BJ (cell line): ENCODE data around the gene ANTXR2. TPM values are rescaled to one million over a fixed set of nuclear protein-coding genes. Genes with fewer than 3 reads are reported as not detected.

ENCODE experiments used
- CTCF ChIA-PET: fragments of 350-600 bp; formaldehyde crosslinking; extraction: SDS; loops from one replicate; lab custom pipeline; 2021; ENCODE audit warnings: antibody characterized with exemption, inconsistent platforms; lab: Yijun Ruan, JAX
- POLR2A ChIA-PET: fragments of 300-600 bp; sonication (Branson Sonifier 250); formaldehyde crosslinking; extraction: SDS; loops from one replicate; lab custom pipeline; 2021; ENCODE audit warnings: antibody characterized with exemption; lab: Charles Lee
- DNase-seq: peaks from one replicate; pipeline ENCODE4 v3.0.0-alpha.2; 2011; ENCODE audit warnings: low read depth
- H3K27me3 ChIP-seq: 2 replicates; pipeline ENCODE4 v1.6.0; 2011; ENCODE audit warnings: low read length; ENCODE audit not compliant: control insufficient read depth, insufficient read depth
- H3K36me3 ChIP-seq: 2 replicates; pipeline ENCODE4 v1.5.1; 2011; ENCODE audit warnings: low read length; ENCODE audit not compliant: control insufficient read depth, insufficient read depth
- H3K4me3 ChIP-seq: 2 replicates; pipeline ENCODE4 v1.5.1; 2011; ENCODE audit warnings: low read depth, mild to moderate bottlenecking, control low read depth, low read length
- polyA plus RNA-seq: library from polyadenylated mRNA; depleted of rRNA; stranded (reverse); fragments of >200 nt; gene quantifications from 2 replicates; pipeline ENCODE4 v1.2.3, GENCODE V29; 2011
- TF ChIP-seq, protein P1 (sequence below): IDR thresholded peaks from 2 replicates; pipeline ENCODE4 v1.5.1; 2011; ENCODE audit warnings: low read depth, mild to moderate bottlenecking, control low read depth, inconsistent platforms, low read length, moderate library complexity; ENCODE audit not compliant: insufficient read depth

Gene ANTXR2
- polyA plus RNA-seq, 1 experiment, result 18.9 TPM

DNA sequence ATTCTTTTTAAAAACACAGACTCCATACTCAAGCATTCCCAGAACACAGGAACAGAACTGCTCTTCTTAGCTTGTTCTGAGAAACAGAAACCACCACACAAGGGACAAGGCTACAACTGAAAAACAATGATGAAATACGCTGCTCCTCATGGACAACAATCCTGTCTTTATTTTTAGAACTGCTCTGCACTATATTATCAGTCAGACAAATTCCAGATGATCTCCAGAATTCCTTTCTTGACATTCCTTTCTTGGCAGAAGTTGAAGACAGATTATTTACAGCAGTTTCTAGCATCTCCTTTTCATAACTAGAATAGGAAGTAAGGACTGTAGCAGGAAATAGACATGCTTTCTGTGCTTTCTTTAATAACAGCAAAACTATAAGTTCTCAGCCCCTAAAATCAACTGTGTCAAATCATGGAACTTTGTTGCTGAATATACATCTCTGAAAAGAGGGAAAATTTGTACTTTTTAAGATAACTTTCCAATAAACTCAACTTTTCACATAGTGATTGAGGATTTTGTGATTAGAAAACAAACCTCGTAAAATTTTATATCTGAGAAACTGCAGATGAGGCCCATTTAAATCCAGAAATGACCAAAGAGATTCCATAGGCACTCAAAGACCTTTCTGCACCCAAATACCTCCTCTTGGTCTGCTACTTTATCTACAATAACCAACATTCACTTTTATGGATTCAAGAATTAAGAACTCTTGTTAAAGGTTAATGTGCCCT lies 35.9 kb downstream of the ANTXR2 start:
- POLR2A ChIA-PET, result interaction anchor here (0.6 to 1.0 kb wide), 2 partner anchors 9 to 10 kb away, joined by 3 read pairs; no protein-coding TSS in a partner anchor
- Histone ChIP-seq H3K36me3 (0 out of 2 replicates have a peak, but pooled peaks cover 2% of the 10 kb centered on the region), H3K4me3 (peak overlapping the region; percentile 16; the same call in 1 of the 2 replicates), H3K27me3 (no peaks in the 10 kb centered on the region)
- DNase-seq, result peak; percentile 66
- CTCF ChIA-PET, result no interaction called here
- TF ChIP-seq, protein P1, sequence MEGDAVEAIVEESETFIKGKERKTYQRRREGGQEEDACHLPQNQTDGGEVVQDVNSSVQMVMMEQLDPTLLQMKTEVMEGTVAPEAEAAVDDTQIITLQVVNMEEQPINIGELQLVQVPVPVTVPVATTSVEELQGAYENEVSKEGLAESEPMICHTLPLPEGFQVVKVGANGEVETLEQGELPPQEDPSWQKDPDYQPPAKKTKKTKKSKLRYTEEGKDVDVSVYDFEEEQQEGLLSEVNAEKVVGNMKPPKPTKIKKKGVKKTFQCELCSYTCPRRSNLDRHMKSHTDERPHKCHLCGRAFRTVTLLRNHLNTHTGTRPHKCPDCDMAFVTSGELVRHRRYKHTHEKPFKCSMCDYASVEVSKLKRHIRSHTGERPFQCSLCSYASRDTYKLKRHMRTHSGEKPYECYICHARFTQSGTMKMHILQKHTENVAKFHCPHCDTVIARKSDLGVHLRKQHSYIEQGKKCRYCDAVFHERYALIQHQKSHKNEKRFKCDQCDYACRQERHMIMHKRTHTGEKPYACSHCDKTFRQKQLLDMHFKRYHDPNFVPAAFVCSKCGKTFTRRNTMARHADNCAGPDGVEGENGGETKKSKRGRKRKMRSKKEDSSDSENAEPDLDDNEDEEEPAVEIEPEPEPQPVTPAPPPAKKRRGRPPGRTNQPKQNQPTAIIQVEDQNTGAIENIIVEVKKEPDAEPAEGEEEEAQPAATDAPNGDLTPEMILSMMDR, result no peak

DNA sequence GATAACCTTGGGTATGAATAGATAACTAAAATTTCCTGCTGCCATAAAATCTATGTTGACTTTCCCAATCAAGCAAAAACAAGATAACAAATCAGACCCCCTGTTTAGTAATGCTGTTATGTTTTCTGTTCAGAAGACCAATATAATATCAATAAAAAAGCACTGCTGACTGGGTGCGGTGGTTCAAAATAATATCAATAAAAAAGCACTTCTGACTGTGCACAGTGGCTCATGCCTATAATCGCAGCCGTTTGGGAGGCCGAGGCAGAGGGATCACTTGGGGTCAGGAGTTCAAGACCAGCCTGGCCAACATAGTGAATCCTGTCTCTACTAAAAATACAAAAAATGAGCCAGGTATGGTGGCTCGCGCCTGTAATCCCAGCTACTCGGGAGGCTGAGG lies 36.7 kb downstream of the ANTXR2 start:
- no peaks in the 10 kb centered on the region for H3K27me3 ChIP-seq
- 0 out of 2 replicates have a peak, but pooled peaks cover 2% of the 10 kb centered on the region for H3K36me3 ChIP-seq
- no peak for DNase-seq
- POLR2A ChIA-PET, result interaction anchor here (0.5 to 1.0 kb wide), 2 partner anchors 10 to 243 kb away, joined by 3 read pairs; no protein-coding TSS in a partner anchor
- CTCF ChIA-PET, result interaction anchor here (1.6 kb wide), 1 partner anchor 90 kb away, joined by 3 read pairs; no protein-coding TSS in a partner anchor
- H3K4me3 ChIP-seq, result no peak overlapping the region
- TF ChIP-seq, protein P1, result no peak

DNA sequence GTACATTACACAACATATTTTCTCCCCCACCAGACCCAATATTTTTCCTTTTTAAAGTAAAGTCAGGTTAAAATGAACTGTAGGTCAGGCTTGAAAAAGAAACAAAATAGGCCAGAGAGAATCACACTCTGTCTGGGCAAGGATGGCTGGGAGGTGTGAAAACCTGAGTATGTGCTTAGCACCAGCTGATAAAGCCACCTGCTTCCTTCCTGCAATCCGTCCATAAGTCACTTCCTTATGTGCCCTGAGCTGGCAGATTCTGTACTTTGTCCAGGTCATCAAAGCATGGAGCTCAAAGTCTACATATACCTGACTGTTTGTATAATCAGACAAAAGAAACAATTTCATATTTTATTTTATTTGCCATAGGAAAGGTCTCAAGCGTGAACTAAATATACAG lies 37.7 kb downstream of the ANTXR2 start:
- DNase-seq, result no peak
- no peak overlapping the region for H3K4me3 ChIP-seq
- ChIA-PET POLR2A (no interaction called here), CTCF (interaction anchor here (0.6 to 1.6 kb wide), 3 partner anchors 91 to 1382 kb away, joined by 3 read pairs; no protein-coding TSS in a partner anchor)
- H3K27me3 ChIP-seq, result no peaks in the 10 kb centered on the region
- H3K36me3 ChIP-seq, result 0 out of 2 replicates have a peak, but pooled peaks cover 2% of the 10 kb centered on the region
- TF ChIP-seq, protein P1, result no peak

DNA sequence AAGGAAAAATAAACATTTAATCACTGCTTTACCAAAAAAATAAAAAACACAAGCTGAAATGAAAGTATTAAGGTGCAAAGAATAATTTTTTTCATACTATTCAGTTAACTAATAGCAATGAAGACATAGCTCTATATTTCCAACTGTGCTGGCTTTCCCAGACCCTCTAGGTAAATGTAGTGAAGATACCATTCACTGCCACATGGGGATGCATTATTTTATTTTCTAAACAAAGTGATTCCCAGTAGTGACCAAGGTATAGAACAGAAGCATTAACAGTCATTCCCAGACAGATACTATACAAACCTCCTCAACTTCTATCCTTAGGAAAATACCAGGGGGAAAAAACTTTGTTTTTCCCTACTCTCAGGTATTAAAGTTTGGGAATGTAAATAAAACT lies 39.4 kb downstream of the ANTXR2 start:
- TF ChIP-seq, protein P1, result no peak
- Histone ChIP-seq H3K36me3 (0 out of 2 replicates have a peak, but pooled peaks cover 2% of the 10 kb centered on the region), H3K27me3 (no peaks in the 10 kb centered on the region), H3K4me3 (no peak overlapping the region)
- POLR2A ChIA-PET, result no interaction called here
- CTCF ChIA-PET, result no interaction called here
- no peak for DNase-seq

DNA sequence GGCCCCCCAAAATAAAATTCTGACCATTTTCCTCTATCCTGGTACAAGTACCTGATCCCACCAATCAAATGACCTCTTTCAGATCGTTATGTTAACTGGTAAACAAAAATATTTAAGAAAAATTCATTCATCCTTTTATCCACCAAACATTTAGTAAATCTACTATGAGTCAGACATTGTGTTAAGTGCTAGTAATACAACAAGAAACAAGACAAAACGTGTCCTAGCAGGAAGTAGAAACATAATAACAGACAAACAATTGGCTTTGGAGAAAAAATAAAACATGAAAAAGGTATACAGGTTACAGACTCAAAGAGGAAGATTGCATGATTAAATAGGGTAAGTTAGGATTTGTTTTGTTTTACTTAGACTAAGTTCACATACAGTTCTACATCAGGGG lies 43.7 kb downstream of the ANTXR2 start:
- peaks cover 2% of the 10 kb centered on the region; the same call in 1 of the 2 replicates for H3K36me3 ChIP-seq
- CTCF ChIA-PET, result no interaction called here
- POLR2A ChIA-PET, result no interaction called here
- TF ChIP-seq, protein P1, result no peak
- DNase-seq, result no peak
- H3K27me3 ChIP-seq, result no peaks in the 10 kb centered on the region
- no peak overlapping the region for H3K4me3 ChIP-seq
